Loucy (cell line): Measurements from ENCODE around the gene ZNF627.

ENCODE experiments used
- H2AFZ ChIP-seq: fragments of 200-600 bp; sonication (generic); 2 replicates; pipeline ENCODE4 v1.6.0; 2016; ENCODE audit warnings: antibody characterized with exemption, mild to moderate bottlenecking, low read length, moderate library complexity
- H3F3A ChIP-seq: fragments of 200-600 bp; 2 replicates; pipeline ENCODE4 v1.6.0; 2016; ENCODE audit warnings: antibody characterized with exemption, low read depth, mild to moderate bottlenecking
- H3K27me3 ChIP-seq: fragments of 200-600 bp; sonication (generic); 2 replicates; pipeline ENCODE4 v1.6.1; 2014; ENCODE audit warnings: low read length, mild to moderate bottlenecking; ENCODE audit not compliant: insufficient read depth, poor library complexity, severe bottlenecking
- H3K36me3 ChIP-seq: fragments of 200-600 bp; sonication (generic); 2 replicates; pipeline ENCODE4 v1.6.1; 2016; ENCODE audit warnings: low read length; ENCODE audit not compliant: insufficient read depth
- H3K4me1 ChIP-seq: fragments of 200-600 bp; sonication (generic); 2 replicates; pipeline ENCODE4 v1.5.1; 2014; ENCODE audit warnings: low read length, mild to moderate bottlenecking; ENCODE audit not compliant: insufficient read depth, poor library complexity, severe bottlenecking
- H3K4me2 ChIP-seq: fragments of 200-600 bp; sonication (generic); 2 replicates; pipeline ENCODE4 v1.6.0; 2014; ENCODE audit warnings: antibody characterized with exemption, low read length, low read depth, mild to moderate bottlenecking; ENCODE audit not compliant: poor library complexity, severe bottlenecking
- H3K4me3 ChIP-seq: fragments of 200-600 bp; sonication (generic); 2 replicates; pipeline ENCODE4 v1.5.1; 2014; ENCODE audit warnings: low read length, mild to moderate bottlenecking, mixed read lengths; ENCODE audit not compliant: poor library complexity, severe bottlenecking
- H3K79me2 ChIP-seq: fragments of 200-600 bp; sonication (generic); 2 replicates; pipeline ENCODE4 v1.6.1; 2014; ENCODE audit warnings: low read length; ENCODE audit not compliant: insufficient read depth
- H3K9ac ChIP-seq: fragments of 200-600 bp; sonication (generic); 2 replicates; pipeline ENCODE4 v1.6.0; 2014; ENCODE audit warnings: mild to moderate bottlenecking, low read depth, low read length, moderate library complexity; ENCODE audit not compliant: poor library complexity, severe bottlenecking
- H3K9me2 ChIP-seq: fragments of 200-600 bp; sonication (generic); replicated peaks from 2 replicates; pipeline ENCODE4 v1.6.1; 2016; ENCODE audit warnings: low read depth, low read length, mixed read lengths
- H3K9me3 ChIP-seq: fragments of 200-600 bp; sonication (generic); 2 replicates; pipeline ENCODE4 v1.6.1; 2014; ENCODE audit warnings: mild to moderate bottlenecking, antibody characterized with exemption, low read length, low read depth; ENCODE audit not compliant: insufficient read depth
- H4K20me1 ChIP-seq: fragments of 200-600 bp; sonication (generic); 2 replicates; pipeline ENCODE4 v1.6.0; 2014; ENCODE audit warnings: antibody characterized with exemption, low read length, mild to moderate bottlenecking; ENCODE audit not compliant: insufficient read depth, poor library complexity, severe bottlenecking
- CTCF ChIP-seq: fragments of 200-600 bp; sonication (generic); conservative IDR thresholded peaks from 2 replicates; pipeline ENCODE4 v1.5.1; 2014; ENCODE audit warnings: mild to moderate bottlenecking, antibody characterized with exemption, low read length
- EZH2phosphoT487 ChIP-seq: fragments of 200-600 bp; IDR thresholded peaks from 2 replicates; pipeline ENCODE4 v1.6.1; 2018; ENCODE audit warnings: antibody characterized with exemption, mild to moderate bottlenecking, moderate library complexity, borderline replicate concordance

Gene ZNF627

GRCh38 chr19:11656535-11656934, 59.3 kb downstream of the ZNF627 start:
- H3K4me2 ChIP-seq = no peak overlapping the region
- no peaks in the 10 kb centered on the region for H3F3A ChIP-seq
- H3K9ac ChIP-seq = no peak overlapping the region
- no peaks in the 10 kb centered on the region for H3K27me3 ChIP-seq
- H3K79me2 ChIP-seq = no peaks in the 10 kb centered on the region
- H3K9me2 ChIP-seq = no peaks in the 10 kb centered on the region
- no peaks in the 10 kb centered on the region for H4K20me1 ChIP-seq
- peaks cover 17% of the 10 kb centered on the region; the same call in 1 of the 2 replicates for H3K9me3 ChIP-seq
- no peak for TF ChIP-seq CTCF
- TF ChIP-seq EZH2phosphoT487 = no peak
- no peak overlapping the region for H2AFZ ChIP-seq
- no peaks in the 10 kb centered on the region for H3K4me1 ChIP-seq
- peaks cover 22% of the 10 kb centered on the region; the same call in 1 of the 2 replicates for H3K36me3 ChIP-seq
- H3K4me3 ChIP-seq = no peak overlapping the region

GRCh38 chr19:11657307-11657706, 60.0 kb downstream of the ZNF627 start:
- Histone ChIP-seq H4K20me1 (no peaks in the 10 kb centered on the region), H2AFZ (no peak overlapping the region), H3K4me3 (no peak overlapping the region), H3K27me3 (no peaks in the 10 kb centered on the region), H3K9ac (no peak overlapping the region), H3K9me3 (peaks cover 10% of the 10 kb centered on the region; the same call in 1 of the 2 replicates), H3K4me1 (no peaks in the 10 kb centered on the region), H3K9me2 (no peaks in the 10 kb centered on the region), H3K36me3 (peaks cover 15% of the 10 kb centered on the region; the same call in 1 of the 2 replicates), H3K79me2 (no peaks in the 10 kb centered on the region), H3F3A (no peaks in the 10 kb centered on the region), H3K4me2 (no peak overlapping the region)
- TF ChIP-seq EZH2phosphoT487 (no peak), CTCF (no peak)

GRCh38 chr19:11658970-11659369, 61.7 kb downstream of the ZNF627 start:
- Histone ChIP-seq H3K9ac (no peak overlapping the region), H3K4me3 (no peak overlapping the region), H3K27me3 (no peaks in the 10 kb centered on the region), H3K79me2 (no peaks in the 10 kb centered on the region), H3F3A (no peaks in the 10 kb centered on the region), H3K4me1 (no peaks in the 10 kb centered on the region), H3K4me2 (no peak overlapping the region), H2AFZ (no peak overlapping the region), H3K9me3 (no peaks in the 10 kb centered on the region), H3K9me2 (no peaks in the 10 kb centered on the region), H4K20me1 (no peaks in the 10 kb centered on the region), H3K36me3 (no peaks in the 10 kb centered on the region)
- TF ChIP-seq EZH2phosphoT487 (no peak), CTCF (no peak)
